Measurements from ENCODE around the gene ZNF514. TPM values are rescaled to one million over a fixed set of nuclear protein-coding genes. Genes with fewer than 3 reads are reported as not detected.

The ZNF514 gene
- total and polyA plus RNA-seq, 2 donors from 2014 or later = 11.1 to 21.8 TPM

- TF ChIP-seq CTCF (IDR thresholded peaks at IDR 0.05; ENCODE audit: borderline replicate concordance, extremely low read depth, insufficient read depth) = no peak
- peak within 1 kb of the TSS; percentile 96 to 99 (median 97) for H3K4me3 ChIP-seq (ENCODE audit: low read length in 3 of 3)
- peaks cover 0 to 15% (median 4%) of the 10 kb centered on the region in 3 donors for H3K4me1 ChIP-seq (ENCODE audit: control insufficient read depth in 2 of 3, insufficient read depth in 2 of 3, low read depth in 1 of 3, low read length in 3 of 3)
- H3K27me3 ChIP-seq (ENCODE audit: control insufficient read depth, insufficient read depth, low read length) = no peaks in the 10 kb centered on the region
- FAIRE-seq (no peak), DNase-seq (peak; percentile 98 to 100 (median 99))
- H3K9me3 ChIP-seq (ENCODE audit: control insufficient read depth in 2 of 3, insufficient read depth in 1 of 3, low read length in 3 of 3) = no peaks in the 10 kb centered on the region
- peak within 1 kb of the TSS; percentile 96 to 98 for H3K27ac ChIP-seq (ENCODE audit: low read depth in 2 of 2, low read length in 2 of 2)
- intact Hi-C loops (cut with DNase I) = no loop called here
- peak within 1 kb of the TSS; percentile 94 to 96 (median 95) for H3K9ac ChIP-seq (ENCODE audit: low read length in 3 of 3)
- H3K36me3 ChIP-seq (ENCODE audit: control insufficient read depth in 2 of 3, insufficient read depth in 3 of 3, low read length in 3 of 3) = no peaks in the 10 kb centered on the region
Measured at GRCh38 chr2:95165371-95166064, 5.9 kb upstream of the ZNF514 start, which contains the start of gene ZNF2. ZNF2 (plus strand) TSS chr2:95165809; CDS start chr2:95176227, 10,418 bp downstream.

DNA sequence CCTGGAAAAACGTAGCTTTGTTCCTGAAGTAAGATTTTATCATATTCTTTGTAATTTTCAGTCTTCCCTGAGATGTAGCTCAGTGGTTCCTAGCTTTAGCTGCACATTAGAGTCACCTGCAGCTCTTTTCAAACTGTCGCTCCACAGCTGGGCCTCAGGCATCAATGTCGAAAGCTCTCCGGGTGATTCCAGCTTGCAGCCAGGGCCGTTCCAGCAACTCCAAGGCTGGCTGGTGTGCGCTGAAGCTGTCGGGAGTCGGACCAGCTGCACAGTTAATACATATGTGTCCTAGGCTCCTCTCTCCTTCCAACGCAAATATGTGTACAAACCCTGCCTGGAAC, 5.4 kb upstream of the ZNF514 start:
- H3K9me3 ChIP-seq (ENCODE audit: control insufficient read depth in 2 of 3, insufficient read depth in 1 of 3, low read length in 3 of 3) = no peaks in the 10 kb centered on the region
- H3K36me3 ChIP-seq (ENCODE audit: control insufficient read depth in 2 of 3, insufficient read depth in 3 of 3, low read length in 3 of 3) = no peaks in the 10 kb centered on the region
- intact Hi-C loops (cut with DNase I) = no loop called here
- peaks cover 0 to 15% (median 4%) of the 10 kb centered on the region in 3 donors for H3K4me1 ChIP-seq (ENCODE audit: control insufficient read depth in 2 of 3, insufficient read depth in 2 of 3, low read depth in 1 of 3, low read length in 3 of 3)
- peak overlapping the region; percentile 96 to 98 for H3K27ac ChIP-seq (ENCODE audit: low read depth in 2 of 2, low read length in 2 of 2)
- no peak for FAIRE-seq
- no peaks in the 10 kb centered on the region for H3K27me3 ChIP-seq (ENCODE audit: control insufficient read depth, insufficient read depth, low read length)
- no peak for TF ChIP-seq CTCF (IDR thresholded peaks at IDR 0.05; ENCODE audit: borderline replicate concordance, extremely low read depth, insufficient read depth)
- no peak for DNase-seq
- peak overlapping the region; percentile 93 to 96 (median 94) for H3K9ac ChIP-seq (ENCODE audit: low read length in 3 of 3)
- peak overlapping the region; percentile 96 to 99 (median 97) for H3K4me3 ChIP-seq (ENCODE audit: low read length in 3 of 3)

DNA sequence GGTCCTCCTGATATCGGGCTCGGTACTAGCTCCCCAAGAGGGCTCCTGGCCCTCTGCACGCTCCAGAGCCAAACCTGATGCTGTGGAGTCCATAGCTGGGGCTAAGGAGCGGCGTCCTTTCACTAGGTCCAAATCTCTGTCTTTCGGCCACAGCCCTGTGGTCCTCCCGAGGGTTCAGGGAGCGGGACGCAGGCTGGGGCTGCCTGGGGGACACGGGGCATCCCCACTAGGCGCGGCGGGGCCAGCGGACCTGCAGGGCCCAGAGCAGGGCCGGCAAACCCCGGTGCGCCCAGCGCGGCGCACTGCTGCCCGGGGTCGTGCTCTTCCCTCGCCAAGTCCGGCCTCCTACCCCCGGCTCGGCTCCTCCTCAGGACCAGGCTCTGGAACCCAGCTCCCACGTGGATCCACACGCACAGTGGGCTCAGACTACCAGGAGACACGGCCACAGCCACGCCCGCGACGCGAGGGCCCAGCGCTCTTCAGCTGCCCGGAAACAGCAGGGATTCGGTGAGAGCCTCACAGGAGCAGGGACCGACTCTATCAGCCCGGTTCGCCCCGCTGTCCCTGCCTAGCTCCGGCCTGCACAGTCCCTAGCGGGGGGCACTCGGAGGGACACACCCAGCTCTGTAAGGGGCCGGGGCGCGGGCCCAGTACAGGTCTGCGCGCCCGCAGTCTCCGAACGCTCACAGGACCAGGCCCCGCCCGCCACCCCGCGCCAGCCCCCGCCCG, 593 bp downstream of the ZNF514 start:
- FAIRE-seq (no peak), DNase-seq (peak; percentile 43 to 87 (median 64))
- H3K27ac ChIP-seq (ENCODE audit: low read depth in 2 of 2, low read length in 2 of 2) = peak overlapping the region; percentile 32 to 48
- H3K9me3 ChIP-seq (ENCODE audit: control insufficient read depth in 2 of 3, insufficient read depth in 1 of 3, low read length in 3 of 3) = peaks cover 0 to under 1% (median 0%) of the 10 kb centered on the region in 3 donors
- H3K27me3 ChIP-seq (ENCODE audit: control insufficient read depth, insufficient read depth, low read length) = no peaks in the 10 kb centered on the region
- no peak for TF ChIP-seq CTCF (IDR thresholded peaks at IDR 0.05; ENCODE audit: borderline replicate concordance, extremely low read depth, insufficient read depth)
- intact Hi-C loops (cut with DNase I) = no loop called here
- peaks cover 0 to 9% (median 0%) of the 10 kb centered on the region in 3 donors for H3K36me3 ChIP-seq (ENCODE audit: control insufficient read depth in 2 of 3, insufficient read depth in 3 of 3, low read length in 3 of 3)
- H3K4me1 ChIP-seq (ENCODE audit: control insufficient read depth in 2 of 3, insufficient read depth in 2 of 3, low read depth in 1 of 3, low read length in 3 of 3) = peaks cover 0 to 13% (median 0%) of the 10 kb centered on the region in 3 donors
- H3K4me3 ChIP-seq (ENCODE audit: low read length in 3 of 3) = peak overlapping the region; percentile 72 to 83 (median 79)
- H3K9ac ChIP-seq (ENCODE audit: low read length in 3 of 3) = peak overlapping the region; percentile 30 to 83 (median 43)
